Measurements from ENCODE around the gene MYL12B. TPM values are rescaled to one million over a fixed set of nuclear protein-coding genes. Genes with fewer than 3 reads are reported as not detected.
A peak's percentile ranks its signal among the peaks of the same experiment; 100 is the strongest.

The MYL12B gene
- total RNA-seq, 3 donors from 2014 or later (not counting 1 experiment from before 2014, with no cell fraction given) = 204 to 214 (median 210) TPM

DNA sequence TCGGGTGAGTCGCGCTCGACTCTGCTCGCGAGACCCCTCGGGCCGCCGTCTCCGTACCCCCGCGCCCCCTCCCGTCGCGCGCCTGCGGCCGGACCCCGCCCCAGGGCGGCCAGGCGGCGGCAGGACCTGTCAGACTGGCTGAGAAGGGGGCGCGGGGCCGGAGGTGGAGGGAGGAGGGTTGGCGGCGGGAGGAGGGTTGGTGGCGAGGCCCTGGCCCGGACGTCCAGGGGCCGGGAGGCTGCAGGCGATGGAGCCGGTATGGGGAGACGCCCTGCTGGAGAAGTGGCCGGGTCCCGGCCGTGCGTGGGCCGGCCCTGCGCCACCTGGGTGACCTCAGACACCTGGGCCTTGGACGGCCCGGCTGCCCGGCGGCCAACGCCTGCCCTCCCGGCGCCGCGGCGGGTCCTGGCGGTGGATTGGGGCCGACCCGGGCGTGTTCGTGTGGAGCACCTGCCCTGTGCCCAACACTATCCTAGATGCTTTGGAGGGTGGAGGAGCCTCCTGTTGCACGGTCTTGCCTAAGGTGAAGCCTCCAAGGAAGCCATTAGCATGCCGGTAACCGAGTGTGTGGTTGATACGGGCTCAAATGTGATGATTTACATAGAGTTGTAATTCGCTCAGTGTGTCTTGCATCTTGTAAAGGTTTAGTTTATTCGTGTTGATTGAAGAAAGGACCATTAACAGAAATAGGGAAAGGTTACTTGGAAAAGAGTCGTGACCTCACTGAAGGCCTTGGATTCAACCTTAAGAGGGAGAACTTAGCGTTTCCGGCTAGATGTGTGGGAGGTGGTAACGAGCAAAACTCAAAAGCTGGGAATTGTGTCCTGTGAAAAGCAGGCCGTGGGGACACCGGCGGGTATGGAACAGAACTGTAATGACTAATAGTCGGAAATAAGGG is 550 bp downstream of the MYL12B start:
- Mint-ChIP-seq H3K27ac (peak overlapping the region; percentile 88), H3K4me3 (peak overlapping the region; percentile 94), H3K36me3 (peaks cover 12% of the 10 kb centered on the region), H3K9me3 (no peaks in the 10 kb centered on the region), H3K27me3 (ENCODE audit: low read depth in 2 of 2) (no peaks in the 10 kb centered on the region), H3K4me1 (peaks cover 83 to 86% of the 10 kb centered on the region in 2 donors)
- Histone ChIP-seq H3K27me3 (ENCODE audit: control insufficient read depth, insufficient read depth, low read length) (no peaks in the 10 kb centered on the region), H3K9me3 (ENCODE audit: control insufficient read depth, insufficient read depth, low read length) (no peaks in the 10 kb centered on the region), H3K4me3 (ENCODE audit: low read length) (peak overlapping the region; percentile 96), H3K27ac (ENCODE audit: low read length) (peak overlapping the region; percentile 99), H3K36me3 (ENCODE audit: control insufficient read depth, insufficient read depth, low read length) (peaks cover 17% of the 10 kb centered on the region), H3K4me1 (ENCODE audit: control insufficient read depth, insufficient read depth, low read length) (peaks cover 31% of the 10 kb centered on the region)
- intact Hi-C loops (cut with micrococcal nuclease) = loop anchor here (1.0 to 5.0 kb wide), 3 partner anchors 15 to 330 kb away; partner anchors contain the start of genes MYL12A and TGIF1
- ATAC-seq (peak; percentile 5 to 25 (median 20)), DNase-seq (peak in 1 of 2 donors; percentile 68)
- TF ChIP-seq, protein P1, sequence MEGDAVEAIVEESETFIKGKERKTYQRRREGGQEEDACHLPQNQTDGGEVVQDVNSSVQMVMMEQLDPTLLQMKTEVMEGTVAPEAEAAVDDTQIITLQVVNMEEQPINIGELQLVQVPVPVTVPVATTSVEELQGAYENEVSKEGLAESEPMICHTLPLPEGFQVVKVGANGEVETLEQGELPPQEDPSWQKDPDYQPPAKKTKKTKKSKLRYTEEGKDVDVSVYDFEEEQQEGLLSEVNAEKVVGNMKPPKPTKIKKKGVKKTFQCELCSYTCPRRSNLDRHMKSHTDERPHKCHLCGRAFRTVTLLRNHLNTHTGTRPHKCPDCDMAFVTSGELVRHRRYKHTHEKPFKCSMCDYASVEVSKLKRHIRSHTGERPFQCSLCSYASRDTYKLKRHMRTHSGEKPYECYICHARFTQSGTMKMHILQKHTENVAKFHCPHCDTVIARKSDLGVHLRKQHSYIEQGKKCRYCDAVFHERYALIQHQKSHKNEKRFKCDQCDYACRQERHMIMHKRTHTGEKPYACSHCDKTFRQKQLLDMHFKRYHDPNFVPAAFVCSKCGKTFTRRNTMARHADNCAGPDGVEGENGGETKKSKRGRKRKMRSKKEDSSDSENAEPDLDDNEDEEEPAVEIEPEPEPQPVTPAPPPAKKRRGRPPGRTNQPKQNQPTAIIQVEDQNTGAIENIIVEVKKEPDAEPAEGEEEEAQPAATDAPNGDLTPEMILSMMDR (IDR thresholded peaks at IDR 0.05) = no peak
- under 1% methylated on average over 69 of the region's 69 CpGs for WGBS (ENCODE audit: insufficient coverage)

DNA sequence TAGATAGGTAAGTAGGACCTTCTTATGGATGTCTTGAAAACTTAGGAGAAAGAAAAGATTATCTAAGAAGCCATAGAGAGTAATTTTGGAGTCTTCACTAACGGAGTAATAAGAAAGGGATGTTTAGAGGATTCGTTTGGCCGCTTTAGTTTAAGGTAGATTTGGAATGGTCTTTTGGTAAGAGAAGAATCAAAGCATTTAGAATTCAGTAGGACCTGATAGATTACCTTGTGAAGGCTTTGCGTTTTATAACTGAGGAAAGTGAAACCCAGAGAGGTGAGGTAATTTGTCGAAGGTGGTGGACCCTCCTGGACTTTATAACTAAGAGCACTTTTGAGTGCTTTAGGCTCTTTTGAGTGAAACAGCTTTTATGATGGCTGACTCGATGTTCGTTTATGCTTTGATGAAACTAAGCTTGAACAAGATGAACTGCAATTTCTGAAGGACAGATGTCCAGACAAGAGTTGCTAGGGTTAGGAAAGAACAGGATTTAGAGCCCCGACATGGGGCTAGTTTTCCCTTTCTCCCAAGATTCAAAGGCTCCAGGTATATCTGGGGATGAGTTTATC is 1.3 kb downstream of the MYL12B start:
- H3K36me3 Mint-ChIP-seq = peaks cover 5% of the 10 kb centered on the region
- 17% methylated on average over 7 of the region's 8 CpGs for WGBS (ENCODE audit: insufficient coverage)
- peak overlapping the region; percentile 90 for H3K4me3 Mint-ChIP-seq
- H3K36me3 ChIP-seq (ENCODE audit: control insufficient read depth, insufficient read depth, low read length) = peaks cover 9% of the 10 kb centered on the region
- peak overlapping the region; percentile 99 for H3K27ac ChIP-seq (ENCODE audit: low read length)
- H3K9me3 Mint-ChIP-seq = no peaks in the 10 kb centered on the region
- peak overlapping the region; percentile 96 for H3K4me3 ChIP-seq (ENCODE audit: low read length)
- H3K4me1 ChIP-seq (ENCODE audit: control insufficient read depth, insufficient read depth, low read length) = peaks cover 31% of the 10 kb centered on the region
- DNase-seq (peak in 1 of 2 donors; percentile 25), ATAC-seq (no peak)
- H3K27me3 Mint-ChIP-seq (ENCODE audit: low read depth in 2 of 2) = no peaks in the 10 kb centered on the region
- no peaks in the 10 kb centered on the region for H3K9me3 ChIP-seq (ENCODE audit: control insufficient read depth, insufficient read depth, low read length)
- intact Hi-C loops (cut with micrococcal nuclease) = loop anchor here (5.0 kb wide), 2 partner anchors 189 to 329 kb away; partner anchors contain the start of gene TGIF1
- no peaks in the 10 kb centered on the region for H3K27me3 ChIP-seq (ENCODE audit: control insufficient read depth, insufficient read depth, low read length)
- H3K27ac Mint-ChIP-seq = peak overlapping the region; percentile 88
- TF ChIP-seq, protein P1 (IDR thresholded peaks at IDR 0.05) = no peak
- H3K4me1 Mint-ChIP-seq = peaks cover 82 to 83% of the 10 kb centered on the region in 2 donors

DNA sequence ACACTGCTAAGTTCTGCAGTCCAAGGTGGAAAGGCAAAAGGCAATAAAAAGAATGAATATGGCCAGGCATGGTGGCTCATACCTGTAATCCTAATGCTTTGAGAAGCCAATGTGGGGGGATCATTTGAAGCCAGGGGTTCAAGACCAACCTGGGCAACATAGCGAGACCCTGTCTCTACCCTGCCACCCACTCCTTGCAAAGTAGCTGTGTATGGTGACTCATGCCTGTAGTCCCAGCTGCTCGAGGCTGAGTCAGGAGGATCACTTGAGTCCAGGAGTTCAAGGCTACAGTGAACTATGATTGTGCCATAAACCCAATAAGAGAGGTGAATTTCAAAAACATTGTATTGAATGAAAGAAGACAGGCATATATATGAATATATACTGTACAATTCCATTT is 2.4 kb downstream of the MYL12B start:
- WGBS (ENCODE audit: insufficient coverage) = 68% methylated on average over 2 of the region's 2 CpGs
- Mint-ChIP-seq H3K4me3 (peak overlapping the region; percentile 67), H3K4me1 (peaks cover 82 to 83% of the 10 kb centered on the region in 2 donors), H3K27ac (peak overlapping the region; percentile 78 to 88), H3K9me3 (no peaks in the 10 kb centered on the region), H3K36me3 (no peaks in the 10 kb centered on the region), H3K27me3 (ENCODE audit: low read depth in 2 of 2) (no peaks in the 10 kb centered on the region)
- Histone ChIP-seq H3K27ac (ENCODE audit: low read length) (no peak overlapping the region), H3K4me1 (ENCODE audit: control insufficient read depth, insufficient read depth, low read length) (peaks cover 34% of the 10 kb centered on the region), H3K4me3 (ENCODE audit: low read length) (no peak overlapping the region), H3K27me3 (ENCODE audit: control insufficient read depth, insufficient read depth, low read length) (no peaks in the 10 kb centered on the region), H3K36me3 (ENCODE audit: control insufficient read depth, insufficient read depth, low read length) (no peaks in the 10 kb centered on the region), H3K9me3 (ENCODE audit: control insufficient read depth, insufficient read depth, low read length) (no peaks in the 10 kb centered on the region)
- ATAC-seq (no peak), DNase-seq (no peak)
- intact Hi-C loops (cut with micrococcal nuclease) = loop anchor here (5.0 kb wide), 2 partner anchors 188 to 328 kb away; partner anchors contain the start of gene TGIF1
- TF ChIP-seq, protein P1 (IDR thresholded peaks at IDR 0.05) = no peak

Measured in natural killer cell (primary cell).